GM18867 (cell line): ENCODE measurements around the gene PPP1R3A.
"Not testable (repeated sequence)": the region's sequence is repeated elsewhere in the genome, so short reads cannot be mapped to it uniquely, and the experiment has no call there.

Source experiments
- ATAC-seq: cut with Tn5 transposase; IDR thresholded peaks from one replicate; pipeline ENCODE4 v1.9.1; 2021; ENCODE audit warnings: mild to moderate bottlenecking, moderate library complexity; ENCODE audit not compliant: unreplicated experiment

Gene PPP1R3A, protein sequence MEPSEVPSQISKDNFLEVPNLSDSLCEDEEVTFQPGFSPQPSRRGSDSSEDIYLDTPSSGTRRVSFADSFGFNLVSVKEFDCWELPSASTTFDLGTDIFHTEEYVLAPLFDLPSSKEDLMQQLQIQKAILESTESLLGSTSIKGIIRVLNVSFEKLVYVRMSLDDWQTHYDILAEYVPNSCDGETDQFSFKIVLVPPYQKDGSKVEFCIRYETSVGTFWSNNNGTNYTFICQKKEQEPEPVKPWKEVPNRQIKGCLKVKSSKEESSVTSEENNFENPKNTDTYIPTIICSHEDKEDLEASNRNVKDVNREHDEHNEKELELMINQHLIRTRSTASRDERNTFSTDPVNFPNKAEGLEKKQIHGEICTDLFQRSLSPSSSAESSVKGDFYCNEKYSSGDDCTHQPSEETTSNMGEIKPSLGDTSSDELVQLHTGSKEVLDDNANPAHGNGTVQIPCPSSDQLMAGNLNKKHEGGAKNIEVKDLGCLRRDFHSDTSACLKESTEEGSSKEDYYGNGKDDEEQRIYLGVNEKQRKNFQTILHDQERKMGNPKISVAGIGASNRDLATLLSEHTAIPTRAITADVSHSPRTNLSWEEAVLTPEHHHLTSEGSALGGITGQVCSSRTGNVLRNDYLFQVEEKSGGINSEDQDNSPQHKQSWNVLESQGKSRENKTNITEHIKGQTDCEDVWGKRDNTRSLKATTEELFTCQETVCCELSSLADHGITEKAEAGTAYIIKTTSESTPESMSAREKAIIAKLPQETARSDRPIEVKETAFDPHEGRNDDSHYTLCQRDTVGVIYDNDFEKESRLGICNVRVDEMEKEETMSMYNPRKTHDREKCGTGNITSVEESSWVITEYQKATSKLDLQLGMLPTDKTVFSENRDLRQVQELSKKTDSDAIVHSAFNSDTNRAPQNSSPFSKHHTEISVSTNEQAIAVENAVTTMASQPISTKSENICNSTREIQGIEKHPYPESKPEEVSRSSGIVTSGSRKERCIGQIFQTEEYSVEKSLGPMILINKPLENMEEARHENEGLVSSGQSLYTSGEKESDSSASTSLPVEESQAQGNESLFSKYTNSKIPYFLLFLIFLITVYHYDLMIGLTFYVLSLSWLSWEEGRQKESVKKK

DNA sequence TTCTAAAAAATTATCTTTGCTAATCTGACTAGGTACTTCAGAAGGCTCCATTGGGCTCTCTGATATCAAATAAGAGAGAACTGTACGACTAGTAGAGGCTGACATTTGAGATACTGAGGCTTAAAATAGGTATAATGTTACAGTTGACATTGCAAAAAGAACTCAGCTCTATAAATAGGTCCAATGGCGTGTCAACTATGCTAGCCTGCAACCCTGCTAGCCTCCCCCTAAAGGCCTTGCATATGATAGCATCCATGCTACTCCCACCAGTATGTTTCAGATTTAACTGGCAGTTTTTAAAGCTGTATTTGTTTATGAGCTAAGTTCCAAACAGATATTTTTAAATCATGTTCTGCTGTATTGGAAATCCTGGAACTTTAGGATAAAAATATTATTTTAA is at the start of gene PPP1R3A:
Gene PPP1R3A, minus strand, starts transcription at position 64 of the 400 bp plus-strand sequence. Its CDS starts 13 bp downstream, at position 51.
- ATAC-seq: no peak

DNA sequence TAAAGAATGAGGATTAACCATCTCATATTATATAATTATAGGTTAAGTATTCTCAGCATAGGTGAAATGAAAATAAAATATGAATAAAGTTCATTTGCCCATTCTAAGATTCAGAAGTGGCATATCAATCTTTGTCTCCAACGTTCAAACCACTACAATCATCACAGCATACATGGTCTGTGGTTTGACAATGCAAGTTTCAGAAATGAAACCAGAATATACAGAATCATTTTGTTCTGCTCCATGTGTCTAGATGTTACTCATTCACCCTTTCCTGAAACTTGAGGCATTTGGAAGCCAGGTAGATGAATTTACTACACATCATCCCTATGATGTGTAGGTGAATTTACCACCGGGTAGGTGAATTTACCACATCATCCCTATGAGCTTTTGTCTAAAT is 44.5 kb upstream of the PPP1R3A start:
- ATAC-seq: no peak

GRCh38 chr7:113959910-113960309 is 41.1 kb upstream of the PPP1R3A start:
- ATAC-seq: no peak

- ATAC-seq: no peak
Observed at GRCh38 chr7:113955157-113955556, 36.3 kb upstream of the PPP1R3A start.

DNA sequence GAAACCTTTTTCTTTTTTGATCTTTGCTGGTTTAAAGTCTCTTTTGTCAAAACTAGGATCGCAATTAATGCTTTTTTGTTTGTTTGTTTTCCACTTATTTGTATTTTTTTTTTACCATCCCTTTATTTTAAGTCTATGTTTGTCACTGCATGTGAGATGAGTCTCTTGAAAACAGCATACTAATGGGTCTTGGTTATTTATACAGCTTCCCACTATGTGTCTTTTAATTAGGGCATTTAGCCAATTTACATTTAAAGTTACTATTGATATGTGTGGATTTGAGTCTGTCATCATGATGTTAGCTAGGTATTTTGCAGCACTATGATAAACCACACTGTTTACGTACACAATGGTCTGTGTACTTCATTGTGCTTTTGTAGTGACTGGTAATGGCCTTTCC is 34.7 kb upstream of the PPP1R3A start:
- ATAC-seq: no peak

DNA sequence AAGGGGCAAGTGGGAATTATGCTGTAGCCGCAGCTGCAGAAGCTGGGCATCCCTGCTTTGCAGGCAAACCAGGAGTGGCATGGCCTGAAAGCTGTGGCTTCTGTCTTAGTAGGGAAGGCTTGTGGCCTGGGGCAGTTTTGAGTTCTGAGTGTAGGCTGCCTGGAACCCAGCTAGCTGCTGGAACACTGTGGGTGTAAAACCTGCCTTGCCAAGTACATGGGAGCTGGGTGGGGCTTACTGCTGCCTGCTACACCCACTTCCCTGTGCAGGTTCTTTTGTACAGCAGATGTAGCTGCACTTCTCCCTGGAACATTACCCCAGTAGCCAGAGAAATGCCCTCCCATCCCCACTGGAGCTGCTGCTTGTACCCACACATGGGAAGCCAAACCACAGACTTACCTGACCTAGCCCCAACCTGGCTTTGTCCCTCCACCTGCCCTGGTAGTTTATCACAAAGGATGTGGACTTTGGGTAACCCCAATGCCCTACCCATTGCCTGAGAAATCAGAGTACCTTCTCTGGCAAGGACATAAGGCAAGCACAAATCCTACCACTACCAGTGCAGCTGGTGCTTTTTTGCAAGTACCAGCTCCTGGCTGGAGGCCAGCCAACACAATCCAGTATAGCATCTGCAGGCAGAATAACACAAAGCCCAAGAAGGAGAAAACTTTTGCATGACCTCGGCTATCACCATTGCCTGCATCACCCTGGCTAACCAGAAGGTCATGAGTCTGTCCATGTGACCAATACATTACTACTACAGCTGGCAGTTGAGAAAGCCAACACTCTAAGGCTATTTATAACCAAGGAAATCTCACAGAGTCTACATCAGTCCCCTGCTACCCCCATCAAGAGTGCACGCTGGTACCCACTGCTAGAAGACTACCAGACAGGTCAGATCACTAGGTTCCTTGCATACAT is 26.5 kb upstream of the PPP1R3A start:
- no peak for ATAC-seq

- no peak for ATAC-seq
Observed at GRCh38 chr7:113936982-113937381, 18.2 kb upstream of the PPP1R3A start.

DNA sequence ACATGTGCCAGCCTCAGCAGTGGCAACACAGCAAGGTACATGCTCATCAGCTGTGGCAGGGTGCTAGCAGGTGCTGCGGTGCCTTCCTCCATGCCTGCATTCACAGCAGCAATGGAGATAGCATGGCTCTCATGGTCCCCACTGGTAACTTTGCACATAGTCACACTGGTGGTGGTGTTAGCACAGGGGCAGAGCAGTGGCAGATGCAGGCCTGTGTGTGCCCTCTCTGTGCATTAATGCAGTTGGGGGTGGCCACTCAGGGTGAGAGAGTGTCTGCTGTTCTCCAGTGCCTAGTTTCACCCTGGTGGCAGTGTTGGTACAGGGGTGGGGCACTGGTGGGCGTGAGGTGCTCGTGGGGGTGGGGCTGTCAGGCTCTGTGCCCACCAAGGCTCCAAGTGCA is 17.7 kb upstream of the PPP1R3A start:
- ATAC-seq: no peak

DNA sequence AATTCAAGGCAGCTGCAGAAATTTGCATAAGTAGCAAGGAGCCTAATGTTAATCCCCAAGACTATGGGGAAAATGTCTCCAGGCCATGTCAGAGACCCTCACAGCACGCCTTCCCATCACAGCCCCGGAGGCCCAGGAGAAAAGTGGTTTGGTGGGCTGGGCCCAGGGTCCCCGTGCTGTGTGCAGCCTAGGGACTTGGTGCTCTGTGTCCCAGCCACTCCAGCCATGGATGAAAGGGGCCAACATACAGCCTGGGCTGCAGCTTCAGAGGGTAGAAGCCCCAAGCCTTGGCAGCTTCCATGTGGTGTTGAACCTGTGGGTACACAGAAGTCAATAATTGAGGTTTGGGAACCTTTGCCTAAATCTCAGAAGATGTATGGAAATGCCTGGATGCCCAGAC is 10.6 kb upstream of the PPP1R3A start:
- not testable (repeated sequence) for ATAC-seq

GRCh38 chr7:113928112-113928511 is 9.3 kb upstream of the PPP1R3A start:
- no peak for ATAC-seq

GRCh38 chr7:113922049-113922448 is 3.2 kb upstream of the PPP1R3A start:
- no peak for ATAC-seq

GRCh38 chr7:113921363-113921762 is 2.6 kb upstream of the PPP1R3A start:
- ATAC-seq: no peak

DNA sequence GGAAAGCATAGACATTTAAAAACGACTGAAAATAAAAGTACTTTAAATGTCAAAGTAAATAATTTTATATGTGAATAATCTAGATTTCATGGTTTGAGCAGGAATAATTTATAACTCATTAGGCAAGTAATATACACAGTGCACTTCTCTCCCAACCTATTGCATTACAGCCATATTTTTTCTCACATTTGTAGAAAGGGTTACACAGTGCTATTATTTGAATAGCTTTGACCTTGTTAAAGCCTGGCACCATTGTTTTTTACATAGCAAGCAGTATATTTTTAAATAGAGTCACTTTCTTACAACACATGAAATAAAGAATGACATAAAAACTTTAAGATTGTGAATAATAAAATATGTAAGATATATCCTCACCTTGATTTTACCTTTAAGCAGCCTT is 969 bp downstream of the PPP1R3A start:
- no peak for ATAC-seq

- no peak for ATAC-seq
Observed at GRCh38 chr7:113915956-113916355, 2.9 kb downstream of the PPP1R3A start.

DNA sequence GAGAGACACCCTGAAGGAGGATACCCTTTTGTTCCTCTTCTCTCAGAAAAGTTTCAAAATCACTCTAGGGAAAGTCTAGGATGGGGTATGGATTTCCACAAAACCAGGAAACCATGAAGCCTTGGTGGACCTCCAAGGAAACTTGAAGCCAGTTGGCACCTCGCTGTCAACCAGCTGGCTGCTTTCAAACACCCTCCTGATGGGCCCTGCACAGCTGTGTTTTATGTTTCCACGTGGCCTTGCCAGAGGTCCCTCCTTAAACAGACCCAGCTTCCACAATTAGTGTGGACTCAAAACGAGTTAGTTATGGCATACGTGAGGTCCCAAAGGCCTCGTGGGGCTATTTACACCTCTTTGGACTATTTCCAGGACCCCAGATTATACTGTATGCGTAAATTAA is 5.9 kb downstream of the PPP1R3A start:
- ATAC-seq: no peak

GRCh38 chr7:113907617-113908016 is 11.2 kb downstream of the PPP1R3A start:
- no peak for ATAC-seq

DNA sequence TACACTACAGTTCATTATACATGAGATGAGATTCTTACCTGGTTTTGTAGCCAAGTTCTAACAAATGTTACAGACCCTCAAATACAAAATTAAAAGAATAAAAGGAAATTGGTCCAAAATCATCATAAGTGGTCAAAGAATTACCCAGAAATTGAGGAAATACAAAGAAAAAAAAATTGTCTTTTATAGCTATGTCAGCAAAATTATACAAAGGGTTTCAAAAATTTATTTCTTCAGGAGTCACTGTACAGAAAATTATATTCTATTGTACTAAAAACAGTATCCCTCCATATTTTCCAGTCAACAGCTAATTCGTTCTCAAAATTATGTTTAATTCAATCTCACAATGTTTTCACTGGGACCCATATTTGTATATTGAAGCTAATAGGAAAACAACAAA is 14.3 kb downstream of the PPP1R3A start:
- no peak for ATAC-seq

- ATAC-seq: no peak
Observed at GRCh38 chr7:113892818-113893217, 26.0 kb downstream of the PPP1R3A start.

DNA sequence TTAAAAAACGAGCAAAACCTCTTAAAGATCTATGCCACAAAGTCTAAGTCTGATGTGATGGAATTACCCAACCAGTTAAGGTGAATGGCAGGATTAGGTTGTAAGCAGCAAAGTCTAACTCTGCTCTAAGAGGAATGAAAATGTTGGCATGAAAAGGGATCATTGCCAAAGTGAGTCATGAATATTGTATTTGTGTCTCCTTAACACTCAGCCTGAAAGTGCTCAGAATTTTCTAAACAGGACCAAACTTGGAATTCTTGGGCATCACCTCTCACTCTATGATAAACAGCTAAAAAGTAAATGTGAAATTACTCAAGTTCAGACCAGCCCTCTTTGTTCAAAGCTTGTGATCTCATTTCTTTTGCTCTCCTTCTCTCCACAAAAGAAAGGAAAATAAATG is 27.0 kb downstream of the PPP1R3A start:
- ATAC-seq: no peak

GRCh38 chr7:113891031-113891350 is 27.8 kb downstream of the PPP1R3A start:
- ATAC-seq: peak; percentile 54
